HL-60 (cell line): ENCODE data around the gene JAKMIP1.

ENCODE experiments used
- DNase-seq, 2 experiments: peaks; one replicate each; pipeline ENCODE4 v3.0.0-alpha.2; 2010 to 2020; ENCODE audit warnings: low read depth in 1 of 2, low spot score in 1 of 2
- H3K27ac ChIP-seq: fragments of 250-450 bp; sonication (Bioruptor Pico); replicated peaks from 2 replicates; pipeline ENCODE4 v1.5.1; 2020; ENCODE audit warnings: mild to moderate bottlenecking, moderate library complexity
- H3K27me3 ChIP-seq: fragments of 250-450 bp; sonication (Bioruptor Pico); 2 replicates; pipeline ENCODE4 v1.5.1; 2021; ENCODE audit warnings: mild to moderate bottlenecking, moderate library complexity; ENCODE audit not compliant: insufficient read depth, poor library complexity, severe bottlenecking
- H3K4me3 ChIP-seq: replicated peaks from 2 replicates; pipeline ENCODE4 v1.5.1; 2011; ENCODE audit warnings: mild to moderate bottlenecking, control low read depth, low read length; ENCODE audit not compliant: insufficient read depth
- GABPA ChIP-seq: IDR thresholded peaks from 2 replicates; pipeline ENCODE4 v1.6.1; 2012; ENCODE audit warnings: low read depth
- POLR2AphosphoS5 ChIP-seq: IDR thresholded peaks from 2 replicates; pipeline ENCODE4 v1.6.1; 2012; ENCODE audit warnings: low read depth
- SPI1 ChIP-seq: IDR thresholded peaks from 2 replicates; pipeline ENCODE4 v1.6.1; 2012; ENCODE audit warnings: low read depth, mild to moderate bottlenecking, borderline replicate concordance
- TF ChIP-seq, protein P1 (sequence below): IDR thresholded peaks from 2 replicates; pipeline ENCODE4 v1.6.1; 2012; ENCODE audit warnings: low read depth; ENCODE audit not compliant: insufficient replicate concordance
- TF ChIP-seq, protein P2 (sequence below): IDR thresholded peaks from one replicate; pipeline ENCODE4 v1.5.1; 2011; ENCODE audit warnings: low read length, control low read depth, inconsistent platforms; ENCODE audit not compliant: insufficient read depth

Gene JAKMIP1

DNA sequence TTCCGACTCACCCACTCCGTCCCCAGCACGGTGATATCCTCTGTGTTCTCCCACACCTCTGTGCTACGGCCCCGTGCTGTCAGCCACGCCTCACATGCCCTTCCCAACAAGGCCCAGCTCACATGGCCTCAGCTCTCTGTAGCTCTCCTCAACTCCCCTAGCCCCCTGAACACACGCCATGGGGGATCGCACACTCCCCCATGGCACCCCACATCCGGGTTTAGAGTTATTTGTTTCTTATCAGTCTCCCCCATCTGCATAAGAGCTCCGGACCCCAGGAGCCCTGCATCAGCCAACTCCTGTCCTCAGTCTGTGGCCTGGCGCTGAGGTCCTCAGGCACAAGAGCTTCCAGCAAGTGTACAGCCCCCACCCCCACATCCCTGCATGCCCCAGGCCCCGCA lies 189.1 kb downstream of the JAKMIP1 start:
- no peak for DNase-seq
- Histone ChIP-seq H3K27me3 (peaks cover 12% of the 10 kb centered on the region), H3K27ac (no peak overlapping the region), H3K4me3 (no peak overlapping the region)
- TF ChIP-seq, protein P1, sequence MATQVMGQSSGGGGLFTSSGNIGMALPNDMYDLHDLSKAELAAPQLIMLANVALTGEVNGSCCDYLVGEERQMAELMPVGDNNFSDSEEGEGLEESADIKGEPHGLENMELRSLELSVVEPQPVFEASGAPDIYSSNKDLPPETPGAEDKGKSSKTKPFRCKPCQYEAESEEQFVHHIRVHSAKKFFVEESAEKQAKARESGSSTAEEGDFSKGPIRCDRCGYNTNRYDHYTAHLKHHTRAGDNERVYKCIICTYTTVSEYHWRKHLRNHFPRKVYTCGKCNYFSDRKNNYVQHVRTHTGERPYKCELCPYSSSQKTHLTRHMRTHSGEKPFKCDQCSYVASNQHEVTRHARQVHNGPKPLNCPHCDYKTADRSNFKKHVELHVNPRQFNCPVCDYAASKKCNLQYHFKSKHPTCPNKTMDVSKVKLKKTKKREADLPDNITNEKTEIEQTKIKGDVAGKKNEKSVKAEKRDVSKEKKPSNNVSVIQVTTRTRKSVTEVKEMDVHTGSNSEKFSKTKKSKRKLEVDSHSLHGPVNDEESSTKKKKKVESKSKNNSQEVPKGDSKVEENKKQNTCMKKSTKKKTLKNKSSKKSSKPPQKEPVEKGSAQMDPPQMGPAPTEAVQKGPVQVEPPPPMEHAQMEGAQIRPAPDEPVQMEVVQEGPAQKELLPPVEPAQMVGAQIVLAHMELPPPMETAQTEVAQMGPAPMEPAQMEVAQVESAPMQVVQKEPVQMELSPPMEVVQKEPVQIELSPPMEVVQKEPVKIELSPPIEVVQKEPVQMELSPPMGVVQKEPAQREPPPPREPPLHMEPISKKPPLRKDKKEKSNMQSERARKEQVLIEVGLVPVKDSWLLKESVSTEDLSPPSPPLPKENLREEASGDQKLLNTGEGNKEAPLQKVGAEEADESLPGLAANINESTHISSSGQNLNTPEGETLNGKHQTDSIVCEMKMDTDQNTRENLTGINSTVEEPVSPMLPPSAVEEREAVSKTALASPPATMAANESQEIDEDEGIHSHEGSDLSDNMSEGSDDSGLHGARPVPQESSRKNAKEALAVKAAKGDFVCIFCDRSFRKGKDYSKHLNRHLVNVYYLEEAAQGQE = no peak
- no peak for TF ChIP-seq SPI1
- no peak for TF ChIP-seq POLR2AphosphoS5
- TF ChIP-seq, protein P2, sequence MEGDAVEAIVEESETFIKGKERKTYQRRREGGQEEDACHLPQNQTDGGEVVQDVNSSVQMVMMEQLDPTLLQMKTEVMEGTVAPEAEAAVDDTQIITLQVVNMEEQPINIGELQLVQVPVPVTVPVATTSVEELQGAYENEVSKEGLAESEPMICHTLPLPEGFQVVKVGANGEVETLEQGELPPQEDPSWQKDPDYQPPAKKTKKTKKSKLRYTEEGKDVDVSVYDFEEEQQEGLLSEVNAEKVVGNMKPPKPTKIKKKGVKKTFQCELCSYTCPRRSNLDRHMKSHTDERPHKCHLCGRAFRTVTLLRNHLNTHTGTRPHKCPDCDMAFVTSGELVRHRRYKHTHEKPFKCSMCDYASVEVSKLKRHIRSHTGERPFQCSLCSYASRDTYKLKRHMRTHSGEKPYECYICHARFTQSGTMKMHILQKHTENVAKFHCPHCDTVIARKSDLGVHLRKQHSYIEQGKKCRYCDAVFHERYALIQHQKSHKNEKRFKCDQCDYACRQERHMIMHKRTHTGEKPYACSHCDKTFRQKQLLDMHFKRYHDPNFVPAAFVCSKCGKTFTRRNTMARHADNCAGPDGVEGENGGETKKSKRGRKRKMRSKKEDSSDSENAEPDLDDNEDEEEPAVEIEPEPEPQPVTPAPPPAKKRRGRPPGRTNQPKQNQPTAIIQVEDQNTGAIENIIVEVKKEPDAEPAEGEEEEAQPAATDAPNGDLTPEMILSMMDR = no peak
- no peak for TF ChIP-seq GABPA

DNA sequence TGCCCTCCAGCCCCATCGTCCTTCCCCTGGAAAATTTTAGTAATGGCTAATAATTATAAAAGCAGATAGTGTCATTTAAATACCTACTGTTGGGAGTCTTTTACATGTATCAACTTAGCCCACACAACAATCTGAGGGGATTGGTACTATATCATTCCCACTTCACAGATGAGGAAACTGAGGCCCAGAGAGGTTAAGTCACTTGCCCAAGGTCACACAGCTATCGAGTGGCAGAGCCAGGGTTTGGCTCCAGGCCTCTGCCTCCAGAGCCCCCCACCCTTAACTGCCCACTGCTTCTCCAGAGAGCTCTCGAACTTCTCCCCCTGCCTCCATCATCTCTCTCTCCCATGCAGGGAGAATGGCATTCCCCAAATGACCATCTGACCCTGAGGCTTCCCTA lies 189.6 kb downstream of the JAKMIP1 start:
- H3K4me3 ChIP-seq = no peak overlapping the region
- TF ChIP-seq, protein P2 = no peak
- no peak for TF ChIP-seq GABPA
- no peak for TF ChIP-seq POLR2AphosphoS5
- no peak for TF ChIP-seq SPI1
- TF ChIP-seq, protein P1 = no peak
- no peak overlapping the region for H3K27ac ChIP-seq
- no peak for DNase-seq
- H3K27me3 ChIP-seq = peaks cover 12% of the 10 kb centered on the region

DNA sequence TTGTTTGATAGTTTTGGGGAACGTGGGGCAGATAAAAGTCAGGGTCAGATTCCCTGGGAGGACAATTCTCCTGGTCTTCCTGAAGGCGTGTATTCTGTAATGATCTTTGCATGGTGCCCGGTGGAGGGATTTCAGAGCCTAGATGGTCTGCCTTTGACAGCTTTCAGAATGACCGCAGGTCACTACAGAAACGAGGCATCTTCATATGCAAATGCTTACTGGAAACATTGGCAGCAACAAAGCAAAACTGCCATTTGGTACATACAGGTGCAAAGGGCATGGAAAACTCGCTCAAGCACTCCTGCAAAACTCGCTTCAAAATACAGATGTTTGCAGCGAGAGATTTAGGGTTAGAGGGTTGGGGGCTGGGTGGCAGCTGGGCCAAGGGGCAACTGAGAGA lies 190.9 kb downstream of the JAKMIP1 start:
- Histone ChIP-seq H3K27ac (no peak overlapping the region), H3K27me3 (peaks cover 12% of the 10 kb centered on the region), H3K4me3 (no peak overlapping the region)
- DNase-seq = no peak
- no peak for TF ChIP-seq POLR2AphosphoS5
- TF ChIP-seq, protein P1 = no peak
- no peak for TF ChIP-seq SPI1
- TF ChIP-seq, protein P2 = no peak
- no peak for TF ChIP-seq GABPA
